Lower lobe of right lung (tissue), 2 donors: Measurements from ENCODE around the gene NLRP8. TPM values are rescaled to one million over a fixed set of nuclear protein-coding genes. Genes with fewer than 3 reads are reported as not detected.
"Not testable (repeated sequence)": the region's sequence is repeated elsewhere in the genome, so short reads cannot be mapped to it uniquely, and the experiment has no call there.

Source experiments
- ATAC-seq, 2 donors: fragments of 200-7000 bp; cut with Tn5 transposase; one replicate each; pipeline ENCODE4 v1.9.1; 2020 to 2022; ENCODE audit warnings: mild to moderate bottlenecking in 2 of 2, moderate library complexity in 2 of 2
- DNase-seq: peaks from one replicate; pipeline ENCODE4 v3.0.0-alpha.2; 2020
- H3K27ac ChIP-seq: fragments of 200-600 bp; one replicate; pipeline ENCODE4 v1.8.0; 2022
- H3K27me3 ChIP-seq: fragments of 200-600 bp; one replicate; pipeline ENCODE4 v1.8.0; 2022; ENCODE audit warnings: low read depth
- H3K36me3 ChIP-seq: fragments of 200-600 bp; one replicate; pipeline ENCODE4 v1.8.0; 2022; ENCODE audit warnings: mild to moderate bottlenecking
- H3K4me1 ChIP-seq: fragments of 200-600 bp; one replicate; pipeline ENCODE4 v1.8.0; 2022
- H3K4me3 ChIP-seq: fragments of 200-600 bp; one replicate; pipeline ENCODE4 v1.8.0; 2022; ENCODE audit warnings: mild to moderate bottlenecking
- H3K9me3 ChIP-seq: fragments of 200-600 bp; one replicate; pipeline ENCODE4 v1.8.0; 2022
- CTCF ChIP-seq: fragments of 200-600 bp; IDR thresholded peaks from one replicate; pipeline ENCODE4 v1.8.0; 2022; ENCODE audit warnings: antibody characterized with exemption, mild to moderate bottlenecking
- intact Hi-C: fragments of 100-400 bp; cut with DNase I; formaldehyde crosslinking; loops from one replicate; pipeline ENCODE4 v1.11.0; 2022
- total RNA-seq: library from RNA; stranded (reverse); fragmentation: NEBNext Ultra II Directional; extraction: Animal tissue kit (Norgen Biotek cat#: 25700); gene quantifications from one replicate; pipeline ENCODE4 v1.2.1, GENCODE V29; 2021
- donor health status: DM: no; HTN: yes; CAD: no; lungs with severe emphysema.

The NLRP8 gene
- total RNA-seq, 1 donor from 2014 or later: not detected

DNA sequence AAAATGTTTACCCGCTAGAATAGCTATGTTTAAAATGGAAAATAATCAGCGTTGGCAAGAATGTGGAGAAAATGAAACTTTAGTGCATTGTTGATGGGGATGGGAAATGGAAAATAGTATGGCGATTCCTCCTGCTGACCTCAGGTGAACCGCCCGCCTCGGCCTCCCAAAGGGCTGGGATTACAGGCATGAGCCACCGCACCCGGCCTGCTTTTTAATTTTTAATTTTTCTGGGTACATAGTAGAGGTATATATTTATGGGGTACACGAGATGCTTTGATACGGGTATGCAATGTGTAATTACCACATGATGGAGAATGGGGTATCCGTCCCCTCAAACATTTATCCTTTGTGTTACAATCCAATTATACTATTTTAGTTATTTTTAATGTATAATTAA, 7.3 kb upstream of the NLRP8 start:
- no peak for TF ChIP-seq CTCF
- DNase-seq: no peak
- no peak overlapping the region for H3K4me3 ChIP-seq

GRCh38 chr19:55950566-55950965, 2.9 kb downstream of the NLRP8 start:
- intact Hi-C loops: not testable (repeated sequence)

More for the DNA sequence above, 7.3 kb upstream of the NLRP8 start:
- Histone ChIP-seq H3K36me3 (no peaks in the 10 kb centered on the region), H3K27me3 (no peaks in the 10 kb centered on the region), H3K9me3 (no peaks in the 10 kb centered on the region), H3K27ac (no peak overlapping the region), H3K4me1 (no peaks in the 10 kb centered on the region)
- intact Hi-C loops: no loop called here
- ATAC-seq: no peak

GRCh38 chr19:55956431-55956830, 8.8 kb downstream of the NLRP8 start:
- no peak overlapping the region for H3K27ac ChIP-seq
- no peak overlapping the region for H3K4me3 ChIP-seq
- no peak for TF ChIP-seq CTCF
- ATAC-seq (no peak), DNase-seq (no peak)
- no peaks in the 10 kb centered on the region for H3K9me3 ChIP-seq
- no peaks in the 10 kb centered on the region for H3K4me1 ChIP-seq
- no peaks in the 10 kb centered on the region for H3K36me3 ChIP-seq
- intact Hi-C loops: no loop called here
- peaks cover 3% of the 10 kb centered on the region for H3K27me3 ChIP-seq

More at GRCh38 chr19:55950566-55950965, 2.9 kb downstream of the NLRP8 start:
- H3K27ac ChIP-seq, H3K4me3 ChIP-seq, H3K36me3 ChIP-seq, ATAC-seq, H3K27me3 ChIP-seq, DNase-seq, H3K9me3 ChIP-seq, H3K4me1 ChIP-seq: not testable (repeated sequence)

DNA sequence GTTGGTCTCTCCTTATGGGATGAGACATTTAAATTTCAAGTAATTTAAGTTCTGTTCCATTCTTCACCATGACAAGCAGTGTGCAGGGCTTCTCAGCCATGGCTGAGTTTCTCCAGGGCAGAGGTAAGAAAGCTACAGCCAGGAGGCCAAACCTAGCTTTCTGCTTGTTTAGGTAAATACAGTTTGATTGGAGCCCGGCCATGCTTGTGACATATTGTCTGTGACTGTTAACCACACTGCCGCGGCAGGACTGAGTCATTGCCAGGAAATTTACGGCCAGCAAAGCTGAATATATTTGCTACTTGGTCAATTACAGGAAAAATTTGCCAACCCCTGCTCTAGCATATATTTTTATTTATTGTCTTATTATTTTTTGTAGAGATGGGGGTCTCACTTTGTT, 10.7 kb downstream of the NLRP8 start:
- Histone ChIP-seq H3K27me3 (peaks cover 3% of the 10 kb centered on the region), H3K27ac (no peak overlapping the region), H3K4me3 (no peak overlapping the region), H3K4me1 (no peaks in the 10 kb centered on the region), H3K36me3 (no peaks in the 10 kb centered on the region), H3K9me3 (no peaks in the 10 kb centered on the region)
- intact Hi-C loops: no loop called here
- no peak for ATAC-seq
- DNase-seq: no peak
- no peak for TF ChIP-seq CTCF

GRCh38 chr19:55959996-55960675, 12.5 kb downstream of the NLRP8 start:
- Histone ChIP-seq H3K36me3 (no peaks in the 10 kb centered on the region), H3K4me1 (no peaks in the 10 kb centered on the region), H3K9me3 (no peaks in the 10 kb centered on the region), H3K4me3 (no peak overlapping the region), H3K27me3 (peaks cover 3% of the 10 kb centered on the region), H3K27ac (no peak overlapping the region)
- intact Hi-C loops: no loop called here
- no peak for TF ChIP-seq CTCF
- no peak for ATAC-seq
- no peak for DNase-seq

DNA sequence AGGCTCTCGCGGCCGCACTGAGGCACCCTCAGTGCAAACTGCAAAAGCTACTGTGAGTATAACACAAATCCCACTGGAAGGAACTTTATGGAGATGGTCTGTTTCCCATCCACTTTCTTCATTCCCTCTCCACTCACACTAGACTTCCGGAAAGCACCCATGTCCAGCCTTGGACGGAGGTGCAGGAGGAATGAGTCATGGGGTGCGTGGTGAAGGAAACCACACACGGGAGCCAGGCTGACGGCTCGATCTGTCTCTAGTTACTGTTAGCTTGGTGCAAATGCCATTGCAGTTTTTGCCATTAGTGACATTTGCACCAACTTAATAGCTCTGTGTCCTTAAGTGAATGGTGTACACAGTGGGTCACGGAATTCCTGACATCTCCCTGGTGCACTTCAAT, 14.6 kb downstream of the NLRP8 start:
- DNase-seq (no peak), ATAC-seq (no peak)
- Histone ChIP-seq H3K36me3 (no peaks in the 10 kb centered on the region), H3K4me1 (no peaks in the 10 kb centered on the region), H3K27ac (no peak overlapping the region), H3K27me3 (no peaks in the 10 kb centered on the region), H3K9me3 (no peaks in the 10 kb centered on the region), H3K4me3 (no peak overlapping the region)
- intact Hi-C loops: no loop called here
- no peak for TF ChIP-seq CTCF
